HG03469 (cell line): Measurements from ENCODE around the gene CCDC175.

Experiments
- ATAC-seq: cut with Tn5 transposase; IDR thresholded peaks from one replicate; pipeline ENCODE4 v1.9.1; 2021; ENCODE audit warnings: mild to moderate bottlenecking, moderate library complexity, moderate number of reproducible peaks; ENCODE audit not compliant: unreplicated experiment

Gene CCDC175

GRCh38 chr14:59541731-59542130 is 34.9 kb downstream of the CCDC175 start:
- ATAC-seq, result no peak

DNA sequence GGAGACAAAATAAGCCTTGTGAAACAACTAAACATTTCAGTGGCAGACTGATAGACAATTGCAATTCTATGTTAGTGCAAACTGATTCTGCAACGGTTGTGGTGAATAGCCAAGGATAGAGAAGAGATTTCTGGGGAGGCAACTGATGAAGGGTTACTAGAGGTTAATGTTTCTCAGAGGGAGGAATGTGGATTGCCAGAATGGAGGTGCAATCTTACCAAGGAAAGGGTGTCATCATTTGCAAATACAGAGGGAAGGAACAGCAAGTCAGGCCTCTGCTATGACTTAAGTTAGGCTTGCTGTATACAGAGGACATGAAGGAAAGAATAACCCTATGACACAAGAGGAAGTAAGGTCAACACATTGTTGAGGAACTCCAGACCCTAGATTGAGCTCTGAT is 35.8 kb downstream of the CCDC175 start:
- no peak for ATAC-seq

DNA sequence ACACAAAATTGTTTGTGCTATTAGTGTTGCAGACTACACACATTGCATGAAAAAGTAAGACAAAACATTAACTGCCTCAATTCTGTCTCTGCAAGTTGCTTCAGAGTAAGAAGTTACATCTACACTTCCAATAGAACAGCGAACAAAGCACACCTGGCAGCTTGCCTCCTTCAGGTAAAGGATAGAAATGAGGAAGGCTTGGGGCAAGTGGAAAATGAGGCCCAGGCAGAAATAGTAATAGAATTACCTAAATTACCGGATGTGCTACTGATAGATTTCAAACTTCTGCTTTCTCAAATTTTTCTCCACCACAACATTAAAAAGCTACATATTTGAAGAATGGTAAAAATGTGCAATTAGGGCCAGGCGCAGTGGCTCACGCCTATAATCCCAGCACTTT is 37.7 kb downstream of the CCDC175 start:
- no peak for ATAC-seq

GRCh38 chr14:59537476-59537875 is 39.1 kb downstream of the CCDC175 start:
- ATAC-seq, result no peak

- no peak for ATAC-seq
Observed at GRCh38 chr14:59534361-59534987, 42.1 kb downstream of the CCDC175 start.

- no peak for ATAC-seq
Observed at GRCh38 chr14:59532419-59532818, 44.2 kb downstream of the CCDC175 start.

- no peak for ATAC-seq
Observed at GRCh38 chr14:59530349-59530748, 46.3 kb downstream of the CCDC175 start.

DNA sequence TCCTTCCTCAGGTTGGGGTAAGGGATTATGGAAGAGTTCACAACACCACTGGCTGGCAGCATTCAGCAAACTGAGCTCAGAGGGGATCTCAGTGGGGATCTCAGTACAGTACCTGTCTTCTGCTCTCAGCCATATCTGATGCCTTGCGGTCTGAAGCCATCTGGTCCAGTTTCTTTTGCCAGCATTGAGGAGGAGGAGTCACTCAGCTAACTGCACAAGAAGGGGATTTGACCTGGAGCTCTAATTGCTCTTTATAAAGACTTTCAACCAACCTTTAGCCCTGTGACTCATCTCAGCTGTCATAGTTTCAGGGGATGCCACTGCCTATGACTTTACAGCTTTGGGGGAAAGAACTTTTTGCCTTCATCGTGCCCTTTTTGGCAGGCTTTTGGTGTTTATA is 47.4 kb downstream of the CCDC175 start:
- no peak for ATAC-seq

DNA sequence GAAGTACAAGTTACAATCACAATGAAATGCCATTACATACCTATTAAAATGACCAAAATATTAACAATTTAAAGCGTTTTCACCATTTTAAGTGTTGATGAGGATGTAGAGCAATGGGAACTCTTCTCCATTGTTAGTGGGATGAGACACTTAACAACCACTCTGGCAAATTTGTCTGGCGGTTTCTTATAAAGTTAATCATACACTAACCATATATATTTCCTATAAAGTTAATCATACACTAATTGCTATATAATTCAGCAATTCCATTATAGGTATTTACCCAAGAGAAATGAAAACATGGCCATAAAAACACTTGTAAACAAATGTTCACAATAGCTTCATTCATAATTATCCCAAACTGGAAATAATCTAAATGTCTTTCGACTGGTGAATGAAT is 56.4 kb downstream of the CCDC175 start:
- ATAC-seq, result no peak

- no peak for ATAC-seq
Observed at GRCh38 chr14:59511916-59512575, 64.6 kb downstream of the CCDC175 start.

GRCh38 chr14:59510966-59511365 is 65.6 kb downstream of the CCDC175 start:
- no peak for ATAC-seq

DNA sequence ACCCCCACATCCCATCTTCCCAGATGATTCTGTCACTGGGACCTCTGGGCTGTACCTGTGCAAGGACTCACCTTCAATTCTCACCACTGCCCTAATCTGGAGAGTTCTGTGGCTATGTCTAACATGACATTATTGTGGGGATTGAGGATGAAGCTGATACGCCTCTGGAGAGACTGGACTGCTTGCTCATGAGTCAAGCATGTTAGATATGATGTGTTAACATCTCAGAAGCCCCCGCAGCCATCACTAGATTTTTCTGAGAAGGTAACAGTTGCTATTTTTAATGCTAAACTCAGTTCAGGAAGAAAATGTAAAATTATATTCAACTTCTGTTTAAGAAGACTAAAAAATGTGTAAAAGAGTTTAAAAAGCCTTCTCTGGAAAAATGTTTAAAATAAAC is 66.6 kb downstream of the CCDC175 start:
- no peak for ATAC-seq

DNA sequence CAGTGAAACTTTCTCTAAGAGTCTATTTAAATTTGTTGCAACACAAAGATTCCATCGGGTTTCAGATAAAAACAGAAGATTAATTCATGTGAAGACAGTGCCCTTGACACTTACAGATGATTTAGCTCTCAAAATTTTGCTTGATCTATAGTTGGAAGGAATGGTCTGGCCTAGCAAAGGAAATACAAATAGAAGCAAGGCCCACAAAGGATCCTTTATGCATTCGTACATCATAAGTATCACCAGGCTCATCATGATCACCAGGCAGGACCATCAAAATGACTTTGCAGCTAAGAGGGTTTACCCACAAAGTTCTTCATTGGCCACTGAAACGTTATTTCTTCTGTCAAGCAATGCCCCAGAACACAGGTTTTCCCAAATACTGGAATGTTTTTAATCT is 67.5 kb downstream of the CCDC175 start:
- ATAC-seq, result no peak

- ATAC-seq, result no peak
Observed at GRCh38 chr14:59507752-59508103, 68.9 kb downstream of the CCDC175 start.

GRCh38 chr14:59507063-59507751 is 69.4 kb downstream of the CCDC175 start:
- ATAC-seq, result peak; percentile 69

GRCh38 chr14:59503256-59503655 is 73.4 kb downstream of the CCDC175 start:
- no peak for ATAC-seq

- ATAC-seq, result no peak
Observed at GRCh38 chr14:59500732-59501131, 75.9 kb downstream of the CCDC175 start.

DNA sequence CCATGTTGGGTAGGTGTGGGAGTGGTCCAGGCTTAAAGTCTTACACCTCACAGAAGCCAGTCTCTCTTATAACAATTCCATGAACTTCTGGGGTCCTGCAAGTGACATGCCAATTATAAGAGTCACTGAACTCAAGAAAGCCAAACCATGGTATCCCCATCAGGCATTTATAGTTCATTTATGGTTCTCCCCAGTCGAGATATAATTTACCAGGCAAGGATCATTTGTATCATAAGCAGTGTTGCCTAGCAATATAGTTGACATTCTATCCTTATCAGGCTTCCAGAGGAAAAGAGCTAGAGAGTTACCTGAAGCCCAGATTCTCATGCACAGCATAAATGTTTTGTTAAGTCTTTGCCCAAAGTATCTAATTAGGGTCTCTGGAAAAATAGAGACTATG is 84.2 kb downstream of the CCDC175 start:
- no peak for ATAC-seq

- ATAC-seq, result no peak
Observed at GRCh38 chr14:59490756-59491155, 85.9 kb downstream of the CCDC175 start.

- ATAC-seq, result peak; percentile 30
Observed at GRCh38 chr14:59484639-59485175, 91.9 kb downstream of the CCDC175 start.

DNA sequence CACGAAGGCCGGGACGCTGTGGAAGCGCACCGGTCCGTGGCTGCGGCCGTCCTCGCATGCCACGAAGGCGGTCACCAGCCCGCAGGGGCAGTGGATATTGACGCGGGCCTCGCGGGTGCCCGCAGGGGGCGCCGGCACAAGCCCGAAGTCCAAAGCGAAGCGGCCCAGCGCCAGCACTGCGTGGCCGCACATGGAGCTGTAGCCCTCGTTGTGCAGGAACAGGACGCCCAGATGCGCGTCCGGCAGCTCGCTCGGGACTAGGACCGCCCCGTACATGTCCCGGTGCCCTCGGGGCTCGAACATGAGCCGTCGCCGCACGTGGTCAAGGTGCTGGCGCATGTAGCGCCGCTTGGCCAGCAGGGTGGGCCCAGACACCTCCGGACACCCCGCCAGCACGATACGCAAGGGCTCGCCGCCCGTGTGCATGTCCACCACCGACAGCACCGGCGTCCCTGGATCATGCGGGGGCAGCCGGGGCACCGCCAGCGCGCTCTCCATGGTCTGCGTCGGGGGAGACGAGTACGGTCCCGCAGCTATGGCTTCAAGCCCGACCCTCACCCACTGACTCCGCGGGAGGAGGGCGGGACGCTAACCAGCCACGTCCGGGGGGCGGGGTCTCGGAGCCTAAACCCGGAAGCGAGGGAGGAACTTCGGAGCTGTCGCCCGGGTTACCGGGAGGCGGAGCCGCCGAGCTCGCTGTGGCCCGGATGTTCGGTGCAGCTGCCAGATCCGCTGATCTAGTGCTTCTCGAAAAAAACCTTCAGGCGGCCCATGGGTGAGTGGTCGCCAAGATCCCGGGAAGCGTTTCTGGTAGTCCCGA is 92.6 kb downstream of the CCDC175 start, which contains the start of the genes JKAMP and L3HYPDH:
JKAMP (plus strand) TSS at position 699 of the 820 bp plus-strand sequence; CDS start at position 772, 73 bp downstream.
L3HYPDH (minus strand) TSS at position 590 of the 820 bp plus-strand sequence; CDS start at position 498, 92 bp downstream.
- peak; percentile 70 for ATAC-seq
